D721Med (cell line): ENCODE results near the gene KIAA0753.

Source experiments
- DNase-seq: peaks from one replicate; pipeline ENCODE4 v3.0.0; 2011; ENCODE audit warnings: low spot score; ENCODE audit not compliant: insufficient read length
- FAIRE-seq: peaks from 2 replicates; lab custom pipeline; 2011; peaks lifted over from hg19 to GRCh38; lab: Jason Lieb, UNC
- CTCF ChIP-seq: IDR thresholded peaks from 2 replicates; pipeline ENCODE4 v1.5.1; 2012; ENCODE audit warnings: mild to moderate bottlenecking, control low read depth; ENCODE audit not compliant: insufficient read depth; ENCODE audit errors: missing control alignments

The KIAA0753 gene

GRCh38 chr17:6605142-6605541 lies 35.4 kb downstream of the KIAA0753 start:
- no peak for TF ChIP-seq CTCF
- FAIRE-seq (no peak), DNase-seq (no peak)

- TF ChIP-seq CTCF, result no peak
- FAIRE-seq (no peak), DNase-seq (no peak)
These were observed 36.7 kb downstream of the KIAA0753 start for GRCh38 chr17:6603744-6604325.

GRCh38 chr17:6602141-6602540 lies 38.4 kb downstream of the KIAA0753 start:
- FAIRE-seq, result no peak
- TF ChIP-seq CTCF, result no peak
- no peak for DNase-seq

- DNase-seq (no peak), FAIRE-seq (no peak)
- no peak for TF ChIP-seq CTCF
These were observed 41.1 kb downstream of the KIAA0753 start for GRCh38 chr17:6599364-6599763.

GRCh38 chr17:6597727-6598126 lies 42.8 kb downstream of the KIAA0753 start:
- DNase-seq, result no peak
- FAIRE-seq, result no peak
- no peak for TF ChIP-seq CTCF

- no peak for TF ChIP-seq CTCF
- DNase-seq (no peak), FAIRE-seq (no peak)
These were observed 43.6 kb downstream of the KIAA0753 start for GRCh38 chr17:6596941-6597340.

GRCh38 chr17:6596511-6596910 lies 44.0 kb downstream of the KIAA0753 start:
- DNase-seq (no peak), FAIRE-seq (no peak)
- no peak for TF ChIP-seq CTCF
